NB4 (cell line): ENCODE results near the gene MKLN1.

ENCODE experiments used
- MYC ChIP-seq: IDR thresholded peaks from 2 replicates; pipeline ENCODE4 v1.6.1; 2011; ENCODE audit warnings: low read depth, low read length
- POLR2A ChIP-seq: IDR thresholded peaks from 2 replicates; pipeline ENCODE4 v1.6.1; 2011; ENCODE audit warnings: mild to moderate bottlenecking; ENCODE audit not compliant: insufficient read length; ENCODE audit errors: extremely low read depth
- TF ChIP-seq, protein P1 (sequence below): IDR thresholded peaks from one replicate; pipeline ENCODE4 v1.5.1; 2012; ENCODE audit warnings: low read depth, low read length
- TF ChIP-seq, protein P2 (sequence below): IDR thresholded peaks from 2 replicates; pipeline ENCODE4 v1.6.1; 2011; ENCODE audit warnings: low read depth, low read length

DNA sequence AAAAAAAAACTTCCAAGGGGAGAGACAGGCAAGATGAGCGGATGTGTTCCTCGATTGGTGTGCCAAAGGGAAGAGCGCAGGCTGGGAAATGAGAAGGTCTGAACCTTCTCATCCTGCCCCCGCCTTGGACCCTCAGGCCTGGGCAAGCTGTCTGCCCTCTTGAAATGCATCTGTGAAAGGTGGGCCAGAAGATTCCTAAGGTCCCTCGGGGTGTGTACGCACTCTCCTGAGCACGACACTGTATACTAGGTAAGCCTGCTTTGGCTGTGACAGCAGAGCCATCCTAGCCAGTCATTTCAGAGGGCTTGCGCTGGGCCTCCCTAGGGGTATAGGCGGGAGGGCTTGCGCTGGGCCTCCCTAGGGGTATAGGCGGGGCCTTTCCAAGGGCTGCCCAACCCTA lies 201.9 kb downstream of the MKLN1 start:
- TF ChIP-seq, protein P1, sequence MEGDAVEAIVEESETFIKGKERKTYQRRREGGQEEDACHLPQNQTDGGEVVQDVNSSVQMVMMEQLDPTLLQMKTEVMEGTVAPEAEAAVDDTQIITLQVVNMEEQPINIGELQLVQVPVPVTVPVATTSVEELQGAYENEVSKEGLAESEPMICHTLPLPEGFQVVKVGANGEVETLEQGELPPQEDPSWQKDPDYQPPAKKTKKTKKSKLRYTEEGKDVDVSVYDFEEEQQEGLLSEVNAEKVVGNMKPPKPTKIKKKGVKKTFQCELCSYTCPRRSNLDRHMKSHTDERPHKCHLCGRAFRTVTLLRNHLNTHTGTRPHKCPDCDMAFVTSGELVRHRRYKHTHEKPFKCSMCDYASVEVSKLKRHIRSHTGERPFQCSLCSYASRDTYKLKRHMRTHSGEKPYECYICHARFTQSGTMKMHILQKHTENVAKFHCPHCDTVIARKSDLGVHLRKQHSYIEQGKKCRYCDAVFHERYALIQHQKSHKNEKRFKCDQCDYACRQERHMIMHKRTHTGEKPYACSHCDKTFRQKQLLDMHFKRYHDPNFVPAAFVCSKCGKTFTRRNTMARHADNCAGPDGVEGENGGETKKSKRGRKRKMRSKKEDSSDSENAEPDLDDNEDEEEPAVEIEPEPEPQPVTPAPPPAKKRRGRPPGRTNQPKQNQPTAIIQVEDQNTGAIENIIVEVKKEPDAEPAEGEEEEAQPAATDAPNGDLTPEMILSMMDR = no peak
- TF ChIP-seq, protein P2, sequence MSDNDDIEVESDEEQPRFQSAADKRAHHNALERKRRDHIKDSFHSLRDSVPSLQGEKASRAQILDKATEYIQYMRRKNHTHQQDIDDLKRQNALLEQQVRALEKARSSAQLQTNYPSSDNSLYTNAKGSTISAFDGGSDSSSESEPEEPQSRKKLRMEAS = no peak
- no peak for TF ChIP-seq POLR2A
- TF ChIP-seq MYC = no peak
